A673 (cell line): ENCODE measurements around the gene SPPL3. TPM values are rescaled to one million over a fixed set of nuclear protein-coding genes. Genes with fewer than 3 reads are reported as not detected.

Experiments
- BruUV-seq: library from RNA; stranded (reverse); fragments of 400-500 nt; replicated peaks from 2 replicates; lab custom pipeline; 2021; lab: Mats Ljungman, UMichigan
- CTCF ChIA-PET: fragments of 300-600 bp; sonication (Branson Sonifier 250); formaldehyde crosslinking; loops from one replicate; lab custom pipeline; 2022; ENCODE audit warnings: antibody characterized with exemption; lab: Charles Lee
- POLR2A ChIA-PET: fragments of 300-600 bp; sonication (Branson Sonifier 250); formaldehyde crosslinking; loops from one replicate; lab custom pipeline; 2022; ENCODE audit warnings: antibody characterized with exemption; ENCODE audit not compliant: low non-redundant PET; lab: Charles Lee
- DNase-seq: peaks from one replicate; pipeline ENCODE4 v3.0.0-alpha.2; 2015; ENCODE audit warnings: low spot score
- H3K27ac ChIP-seq: fragments of 200-600 bp; sonication (generic); 2 replicates; pipeline ENCODE4 v1.5.1; 2016; ENCODE audit warnings: mixed run types, low read depth, mild to moderate bottlenecking, mixed read lengths, antibody characterized with exemption, low read length; ENCODE audit not compliant: poor library complexity, severe bottlenecking
- H3K27me3 ChIP-seq: fragments of 200-600 bp; sonication (generic); replicated peaks from 2 replicates; pipeline ENCODE4 v1.6.1; 2017; ENCODE audit warnings: mixed run types, low read depth, mild to moderate bottlenecking, mixed read lengths, antibody characterized with exemption, low read length; ENCODE audit not compliant: insufficient read depth, poor library complexity
- H3K36me3 ChIP-seq: fragments of 200-600 bp; sonication (generic); 2 replicates; pipeline ENCODE4 v1.6.1; 2016; ENCODE audit warnings: mixed run types, mild to moderate bottlenecking, mixed read lengths, antibody characterized with exemption, low read length; ENCODE audit not compliant: insufficient read depth, poor library complexity, severe bottlenecking
- H3K4me1 ChIP-seq: fragments of 200-600 bp; sonication (generic); 2 replicates; pipeline ENCODE4 v1.6.1; 2017; ENCODE audit warnings: mixed run types, mild to moderate bottlenecking, mixed read lengths, antibody characterized with exemption, low read length; ENCODE audit not compliant: insufficient read depth, poor library complexity, severe bottlenecking
- H3K4me3 ChIP-seq: fragments of 200-600 bp; sonication (generic); 2 replicates; pipeline ENCODE4 v1.5.1; 2016; ENCODE audit warnings: low read depth, mixed run types, mild to moderate bottlenecking, mixed read lengths, low read length; ENCODE audit not compliant: poor library complexity, severe bottlenecking
- H3K9me3 ChIP-seq: fragments of 200-600 bp; sonication (generic); 2 replicates; pipeline ENCODE4 v1.6.1; 2016; ENCODE audit warnings: mixed run types, low read depth, mild to moderate bottlenecking, mixed read lengths, antibody characterized with exemption, low read length; ENCODE audit not compliant: poor library complexity, severe bottlenecking
- CTCF ChIP-seq: fragments of 300-800, 200-600 bp; sonication (generic); conservative IDR thresholded peaks from 2 replicates; pipeline ENCODE4 v1.5.1; 2017; ENCODE audit warnings: low read depth, mild to moderate bottlenecking, antibody characterized with exemption, low read length, moderate library complexity, mixed read lengths
- EZH2 ChIP-seq: fragments of 200-600 bp; sonication (generic); IDR thresholded peaks from 2 replicates; pipeline ENCODE4 v1.6.1; 2017; ENCODE audit warnings: borderline replicate concordance, low read depth, mild to moderate bottlenecking, mixed read lengths, antibody characterized with exemption, low read length; ENCODE audit not compliant: poor library complexity, severe bottlenecking
- intact Hi-C: fragments of 100-400 bp; cut with micrococcal nuclease; formaldehyde crosslinking; loops from one replicate; pipeline ENCODE4 v1.10.0; 2022; ENCODE audit not compliant: unreplicated experiment
- total RNA-seq: library from RNA; stranded (reverse); gene quantifications from 2 replicates; pipeline ENCODE4 v1.2.3, GENCODE V29; 2021

SPPL3 gene
- total RNA-seq, 1 experiment from 2014 or later, result 46.9 TPM

DNA sequence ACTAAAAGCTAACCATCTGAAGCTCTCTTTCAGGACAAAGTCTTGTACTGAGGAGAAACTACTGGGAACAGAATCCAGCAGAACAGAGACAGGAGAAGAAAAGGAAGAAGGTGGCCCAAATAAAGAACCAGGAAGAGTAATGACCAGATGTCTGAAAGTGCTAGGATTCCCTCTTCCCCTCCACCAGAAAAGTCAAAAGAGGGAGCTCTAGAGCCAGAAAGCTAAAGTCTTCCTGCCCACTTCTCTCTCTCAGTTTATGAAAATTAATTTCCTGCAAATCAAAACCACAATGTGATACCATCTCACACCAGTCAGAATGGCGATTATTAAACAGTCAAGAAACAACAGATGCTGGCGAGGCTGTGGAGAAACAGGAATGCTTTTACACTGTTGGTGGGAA, 47.2 kb downstream of the SPPL3 start:
- Histone ChIP-seq H3K9me3 (peaks cover 9% of the 10 kb centered on the region), H3K36me3 (no peaks in the 10 kb centered on the region), H3K27me3 (no peaks in the 10 kb centered on the region), H3K27ac (peak overlapping the region; percentile 24), H3K4me1 (peaks cover 9% of the 10 kb centered on the region), H3K4me3 (no peak overlapping the region)
- no TSS peak for BruUV-seq
- ChIA-PET CTCF (interaction anchor here (0.7 to 1.0 kb wide), 2 partner anchors 18 to 115 kb away, joined by 3 to 4 read pairs; no protein-coding TSS in a partner anchor), POLR2A (interaction anchor here (0.6 kb wide), 2 partner anchors 52 to 91 kb away, joined by 4 to 5 read pairs; no protein-coding TSS in a partner anchor)
- TF ChIP-seq EZH2 (no peak), CTCF (peak; percentile 37; the same call in 1 of the 2 replicates)
- DNase-seq, result peak; percentile 26
- intact Hi-C loops, result no loop called here

DNA sequence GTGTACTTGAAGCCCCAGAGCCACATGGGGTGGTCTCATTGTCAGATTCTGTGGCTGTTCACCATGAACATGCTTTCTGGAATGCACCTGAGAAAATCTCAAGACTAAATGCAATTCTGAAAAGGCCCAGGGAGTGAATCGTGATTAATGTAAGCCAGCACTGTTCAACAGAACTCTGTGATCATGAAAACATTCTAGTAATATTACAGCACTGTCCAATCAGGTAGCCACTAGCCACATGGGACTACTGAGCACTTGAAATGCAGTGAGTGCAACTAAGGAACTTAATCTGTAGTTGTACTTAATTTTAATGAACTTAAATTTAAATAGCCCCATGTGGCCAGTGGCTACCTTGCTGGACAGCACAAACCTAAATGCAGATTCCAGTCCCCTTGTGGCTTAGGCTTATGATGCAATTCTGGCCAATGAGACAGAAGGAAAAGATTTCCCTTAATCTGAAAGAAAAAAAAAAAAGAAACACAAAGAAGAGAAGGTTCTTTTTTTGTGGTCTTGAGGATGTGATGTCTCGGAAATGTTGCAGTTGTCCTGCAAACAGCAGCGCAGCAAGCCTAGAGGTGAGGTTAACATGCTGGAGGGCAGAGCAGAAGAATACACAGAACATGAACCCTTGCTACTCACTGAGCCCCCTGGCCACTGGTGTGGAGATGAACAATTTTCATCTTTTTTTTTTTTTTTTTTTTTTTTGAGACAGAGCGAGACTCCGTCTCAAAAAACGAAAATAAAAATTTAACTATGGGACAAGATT, 48.2 kb downstream of the SPPL3 start:
- Histone ChIP-seq H3K4me1 (peaks cover 9% of the 10 kb centered on the region), H3K4me3 (no peak overlapping the region), H3K27me3 (no peaks in the 10 kb centered on the region), H3K9me3 (peaks cover 9% of the 10 kb centered on the region), H3K27ac (no peak overlapping the region), H3K36me3 (no peaks in the 10 kb centered on the region)
- intact Hi-C loops, result no loop called here
- no peak for DNase-seq
- POLR2A ChIA-PET, result no interaction called here
- BruUV-seq, result no TSS peak
- CTCF ChIA-PET, result interaction anchor here (1.0 kb wide), 1 partner anchor 19 kb away, joined by 3 read pairs; no protein-coding TSS in a partner anchor
- TF ChIP-seq CTCF (no peak), EZH2 (no peak)

DNA sequence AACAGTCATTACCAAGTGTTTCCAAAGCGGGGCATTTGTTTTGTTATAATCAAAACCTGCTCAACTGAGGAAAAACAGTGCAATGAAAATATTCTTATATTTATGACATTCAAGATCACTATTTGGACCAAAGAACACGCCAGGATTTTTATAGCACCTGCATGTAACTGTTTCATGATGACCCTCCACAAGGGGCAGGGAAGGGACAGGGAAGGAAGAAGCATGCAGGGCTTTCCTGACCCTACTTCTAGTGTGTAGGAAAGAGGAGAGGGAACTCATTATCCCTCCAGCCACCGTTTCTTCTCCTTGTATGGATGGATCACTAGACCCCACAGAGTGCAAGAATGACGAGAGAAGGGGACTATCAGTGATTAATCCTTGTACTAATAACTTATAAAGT, 49.4 kb downstream of the SPPL3 start:
- Histone ChIP-seq H3K4me1 (peaks cover 9% of the 10 kb centered on the region), H3K27ac (no peak overlapping the region), H3K9me3 (peaks cover 9% of the 10 kb centered on the region), H3K27me3 (no peaks in the 10 kb centered on the region), H3K36me3 (no peaks in the 10 kb centered on the region), H3K4me3 (no peak overlapping the region)
- DNase-seq, result no peak
- ChIA-PET POLR2A (interaction anchor here (0.5 kb wide), 1 partner anchor 9 kb away, joined by 4 read pairs; no protein-coding TSS in a partner anchor), CTCF (no interaction called here)
- BruUV-seq, result no TSS peak
- TF ChIP-seq EZH2 (no peak), CTCF (no peak)
- intact Hi-C loops, result no loop called here
